ENCODE measurements around the gene TNFSF11.

The TNFSF11 gene

DNA sequence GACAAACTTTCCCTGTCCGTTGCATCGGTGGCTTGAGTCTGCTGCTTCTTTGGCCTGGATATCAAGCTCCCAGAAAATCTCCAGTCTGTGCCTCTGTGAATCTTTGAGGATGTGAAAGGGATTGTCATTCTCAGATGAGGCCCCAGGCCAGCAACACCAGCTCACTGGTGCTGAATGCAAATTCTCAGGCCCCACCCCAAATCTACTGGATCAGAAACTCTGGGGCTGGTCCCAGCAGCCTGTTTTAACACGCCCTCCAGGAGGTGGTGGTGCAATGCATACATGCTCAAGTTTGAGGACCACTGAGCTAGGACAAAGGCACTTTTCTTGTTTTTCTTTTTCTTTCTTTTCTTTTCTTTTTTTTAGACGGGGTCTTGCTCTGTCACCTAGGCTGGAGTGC lies 23.6 kb downstream of the TNFSF11 start:
- Histone ChIP-seq H3K9ac (ENCODE audit: low read depth, low read length) (no peak overlapping the region), H3K36me3 (ENCODE audit: insufficient read depth, low read length) (no peaks in the 10 kb centered on the region), H2AFZ (ENCODE audit: low read depth, low read length) (no peak overlapping the region), H3K27ac (ENCODE audit: low read length) (no peak overlapping the region), H4K20me1 (ENCODE audit: insufficient read depth, low read length) (no peaks in the 10 kb centered on the region), H3K4me3 (ENCODE audit: low read depth in 1 of 2, low read length in 2 of 2) (no peak overlapping the region), H3K4me2 (ENCODE audit: insufficient read depth, low read length) (no peak overlapping the region), H3K79me2 (ENCODE audit: insufficient read depth, low read length) (no peaks in the 10 kb centered on the region), H3K27me3 (ENCODE audit: insufficient read depth, low read length, poor library complexity) (peaks cover 5% of the 10 kb centered on the region), H3K4me1 (ENCODE audit: insufficient read depth, low read length) (no peaks in the 10 kb centered on the region), H3K9me3 (ENCODE audit: insufficient read depth, low read length, severe bottlenecking) (no peaks in the 10 kb centered on the region)
- no peak for DNase-seq
- TF ChIP-seq EZH2 (IDR thresholded peaks at IDR 0.05; ENCODE audit: borderline replicate concordance, low read depth, low read length, severe bottlenecking): no peak
- TF ChIP-seq CTCF (IDR thresholded peaks at IDR 0.05; ENCODE audit: borderline replicate concordance, extremely low read depth, low read length, poor library complexity, severe bottlenecking): no peak
- no peak for ATAC-seq (ENCODE audit: insufficient read depth, low read depth)

GRCh38 chr13:42600943-42601342 lies 27.0 kb downstream of the TNFSF11 start:
- H4K20me1 ChIP-seq (ENCODE audit: insufficient read depth, low read length): no peaks in the 10 kb centered on the region
- no peak overlapping the region for H3K9ac ChIP-seq (ENCODE audit: low read depth, low read length)
- ATAC-seq (ENCODE audit: insufficient read depth, low read depth): no peak
- no peaks in the 10 kb centered on the region for H3K36me3 ChIP-seq (ENCODE audit: insufficient read depth, low read length)
- DNase-seq: no peak
- no peaks in the 10 kb centered on the region for H3K4me1 ChIP-seq (ENCODE audit: insufficient read depth, low read length)
- H3K79me2 ChIP-seq (ENCODE audit: insufficient read depth, low read length): no peaks in the 10 kb centered on the region
- H3K4me3 ChIP-seq (ENCODE audit: low read depth in 1 of 2, low read length in 2 of 2): no peak overlapping the region
- no peak overlapping the region for H3K27ac ChIP-seq (ENCODE audit: low read length)
- TF ChIP-seq EZH2 (IDR thresholded peaks at IDR 0.05; ENCODE audit: borderline replicate concordance, low read depth, low read length, severe bottlenecking) (no peak), CTCF (IDR thresholded peaks at IDR 0.05; ENCODE audit: borderline replicate concordance, extremely low read depth, low read length, poor library complexity, severe bottlenecking) (no peak)
- H3K9me3 ChIP-seq (ENCODE audit: insufficient read depth, low read length, severe bottlenecking): no peaks in the 10 kb centered on the region
- H3K27me3 ChIP-seq (ENCODE audit: insufficient read depth, low read length, poor library complexity): peaks cover 5% of the 10 kb centered on the region
- no peak overlapping the region for H2AFZ ChIP-seq (ENCODE audit: low read depth, low read length)
- H3K4me2 ChIP-seq (ENCODE audit: insufficient read depth, low read length): no peak overlapping the region

GRCh38 chr13:42602906-42603305 lies 29.0 kb downstream of the TNFSF11 start:
- H3K4me2 ChIP-seq (ENCODE audit: insufficient read depth, low read length): no peak overlapping the region
- TF ChIP-seq CTCF (IDR thresholded peaks at IDR 0.05; ENCODE audit: borderline replicate concordance, extremely low read depth, low read length, poor library complexity, severe bottlenecking): no peak
- TF ChIP-seq EZH2 (IDR thresholded peaks at IDR 0.05; ENCODE audit: borderline replicate concordance, low read depth, low read length, severe bottlenecking): no peak
- no peaks in the 10 kb centered on the region for H3K9me3 ChIP-seq (ENCODE audit: insufficient read depth, low read length, severe bottlenecking)

DNA sequence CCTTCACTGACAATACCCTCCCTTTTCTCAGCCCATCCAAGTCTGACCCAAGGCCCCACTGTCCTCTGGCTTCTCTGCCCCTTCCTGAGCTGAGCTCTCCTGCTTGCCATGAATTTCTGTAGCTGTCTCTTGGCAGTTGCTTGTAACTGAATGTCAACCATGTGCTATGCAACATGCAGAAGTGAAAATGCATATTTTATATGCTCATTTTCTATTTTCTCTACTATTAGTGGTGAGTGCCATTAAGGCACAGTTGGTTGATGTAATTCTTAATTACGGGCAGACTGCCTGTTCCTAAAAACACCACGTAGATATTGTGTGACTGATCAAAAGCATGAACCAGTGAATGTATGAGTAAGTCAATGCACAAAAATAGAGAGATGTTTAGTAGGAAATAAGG lies 29.6 kb downstream of the TNFSF11 start:
- Histone ChIP-seq H3K27me3 (ENCODE audit: insufficient read depth, low read length, poor library complexity) (peaks cover 5% of the 10 kb centered on the region), H4K20me1 (ENCODE audit: insufficient read depth, low read length) (no peaks in the 10 kb centered on the region), H3K36me3 (ENCODE audit: insufficient read depth, low read length) (no peaks in the 10 kb centered on the region), H3K27ac (ENCODE audit: low read length) (no peak overlapping the region), H3K79me2 (ENCODE audit: insufficient read depth, low read length) (no peaks in the 10 kb centered on the region), H3K4me1 (ENCODE audit: insufficient read depth, low read length) (no peaks in the 10 kb centered on the region), H3K9me3 (ENCODE audit: insufficient read depth, low read length, severe bottlenecking) (no peaks in the 10 kb centered on the region), H3K4me2 (ENCODE audit: insufficient read depth, low read length) (no peak overlapping the region), H2AFZ (ENCODE audit: low read depth, low read length) (no peak overlapping the region), H3K4me3 (ENCODE audit: low read depth in 1 of 2, low read length in 2 of 2) (no peak overlapping the region), H3K9ac (ENCODE audit: low read depth, low read length) (no peak overlapping the region)
- no peak for DNase-seq
- ATAC-seq (ENCODE audit: insufficient read depth, low read depth): no peak
- TF ChIP-seq CTCF (IDR thresholded peaks at IDR 0.05; ENCODE audit: borderline replicate concordance, extremely low read depth, low read length, poor library complexity, severe bottlenecking) (no peak), EZH2 (IDR thresholded peaks at IDR 0.05; ENCODE audit: borderline replicate concordance, low read depth, low read length, severe bottlenecking) (no peak)

More at GRCh38 chr13:42602906-42603305, 29.0 kb downstream of the TNFSF11 start:
- Histone ChIP-seq H3K9ac (ENCODE audit: low read depth, low read length) (no peak overlapping the region), H3K79me2 (ENCODE audit: insufficient read depth, low read length) (no peaks in the 10 kb centered on the region), H4K20me1 (ENCODE audit: insufficient read depth, low read length) (no peaks in the 10 kb centered on the region), H3K27me3 (ENCODE audit: insufficient read depth, low read length, poor library complexity) (peaks cover 5% of the 10 kb centered on the region), H2AFZ (ENCODE audit: low read depth, low read length) (no peak overlapping the region), H3K4me3 (ENCODE audit: low read depth in 1 of 2, low read length in 2 of 2) (no peak overlapping the region), H3K36me3 (ENCODE audit: insufficient read depth, low read length) (no peaks in the 10 kb centered on the region), H3K4me1 (ENCODE audit: insufficient read depth, low read length) (no peaks in the 10 kb centered on the region), H3K27ac (ENCODE audit: low read length) (no peak overlapping the region)
- no peak for ATAC-seq (ENCODE audit: insufficient read depth, low read depth)
- no peak for DNase-seq
